ENCODE measurements around the gene KBTBD4. TPM values are rescaled to one million over a fixed set of nuclear protein-coding genes. Genes with fewer than 3 reads are reported as not detected.

KBTBD4 gene
- 10.2 TPM for polyA plus RNA-seq (2013)

DNA sequence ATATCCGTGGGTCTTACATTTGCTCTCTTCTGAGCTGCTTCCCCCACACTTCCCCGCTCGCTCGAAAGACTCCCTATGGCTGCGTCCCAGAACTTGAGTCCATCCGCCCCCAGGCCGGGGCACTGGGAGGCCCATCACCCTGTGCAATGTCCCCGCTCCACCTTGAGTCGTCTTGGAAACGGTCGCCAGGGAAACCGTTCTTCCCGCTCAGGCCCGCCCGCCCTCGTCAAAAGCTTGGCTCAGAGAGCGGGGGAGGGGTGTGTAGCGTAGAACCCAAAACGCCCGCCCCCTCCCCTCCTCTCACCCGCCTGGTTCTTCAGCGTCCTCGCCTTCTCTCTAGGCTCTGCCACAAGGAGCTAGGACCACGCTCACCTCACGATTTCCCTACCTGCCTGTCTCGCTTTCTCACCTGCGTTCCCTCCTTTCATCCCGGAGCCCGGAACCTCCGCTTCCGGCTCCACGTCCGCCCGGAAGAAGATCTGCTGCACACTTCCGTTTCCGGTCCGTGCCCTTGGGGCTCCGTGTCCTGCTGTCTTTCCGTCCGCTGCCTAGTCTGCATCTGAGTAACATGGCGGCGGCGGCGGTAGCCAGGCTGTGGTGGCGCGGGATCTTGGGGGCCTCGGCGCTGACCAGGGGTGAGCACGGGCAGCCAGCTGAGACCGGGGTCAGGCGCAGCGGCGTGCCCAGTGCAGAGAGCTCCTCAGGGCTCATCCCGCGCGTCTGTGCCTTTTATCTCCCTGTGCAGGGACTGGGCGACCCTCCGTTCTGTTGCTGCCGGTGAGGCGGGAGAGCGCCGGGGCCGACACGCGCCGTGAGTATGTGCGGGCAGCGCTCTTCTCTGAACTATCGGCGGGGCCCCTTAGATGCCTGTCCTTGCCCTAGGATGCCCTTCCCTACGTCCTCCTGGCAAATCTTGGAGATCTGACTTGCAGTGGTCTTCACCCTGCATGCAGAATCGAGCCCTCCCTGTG, at the start of gene KBTBD4, which contains the start of gene NDUFS3:
KBTBD4 (minus strand) TSS at position 447 of the 971 bp plus-strand sequence; CDS start at position 428, 19 bp downstream.
NDUFS3 (plus strand) TSS at position 551 of the 971 bp plus-strand sequence; CDS start at position 569, 18 bp downstream.
- no peaks in the 10 kb centered on the region for H3K9me3 ChIP-seq (ENCODE audit: control extremely low read depth in 1 of 5, control insufficient read depth in 4 of 5, insufficient read depth in 2 of 5, low read depth in 1 of 5, low read length in 4 of 5)
- POLR2A ChIA-PET, result interaction anchor here (0.6 to 2.0 kb wide), 5 partner anchors 7 to 85 kb away, joined by 3 to 11 read pairs (median 3); partner anchors contain the start of genes FAM180B and PTPMT1
- WGBS (ENCODE audit: insufficient coverage), result 0% methylated on average over 64 of the region's 72 CpGs
- H3K36me3 ChIP-seq (ENCODE audit: control insufficient read depth in 4 of 4, insufficient read depth in 4 of 4, low read length in 3 of 4), result peaks cover under 1 to 57% (median 39%) of the 10 kb centered on the region in 4 experiments
- peaks cover 6 to 28% (median 21%) of the 10 kb centered on the region in 4 experiments for H3K4me1 ChIP-seq (ENCODE audit: control extremely low read depth in 1 of 4, control insufficient read depth in 4 of 4, insufficient read depth in 4 of 4, low read length in 3 of 4)
- H3K4me3 ChIP-seq (ENCODE audit: control insufficient read depth in 1 of 7, extremely low read depth in 1 of 7, insufficient read depth in 4 of 7, low read depth in 2 of 7, low read length in 6 of 7), result peak within 1 kb of the TSS; percentile 85 to 99 (median 96)
- peak; percentile 90 to 95 (median 94) for DNase-seq
- H3K27me3 ChIP-seq (replicated peaks in 2 of 5; ENCODE audit: control insufficient read depth in 4 of 5, insufficient read depth in 5 of 5, low read length in 4 of 5), result no peaks in the 10 kb centered on the region
- H3K27ac ChIP-seq (ENCODE audit: insufficient read depth in 1 of 2, low read depth in 1 of 2, low read length in 2 of 2, poor library complexity in 1 of 2, severe bottlenecking in 2 of 2), result peak within 1 kb of the TSS; percentile 72 to 92
- CTCF ChIA-PET, result interaction anchor here (0.6 to 1.9 kb wide), 6 partner anchors 9 to 1175 kb away, joined by 3 to 12 read pairs (median 6); no protein-coding TSS in a partner anchor

DNA sequence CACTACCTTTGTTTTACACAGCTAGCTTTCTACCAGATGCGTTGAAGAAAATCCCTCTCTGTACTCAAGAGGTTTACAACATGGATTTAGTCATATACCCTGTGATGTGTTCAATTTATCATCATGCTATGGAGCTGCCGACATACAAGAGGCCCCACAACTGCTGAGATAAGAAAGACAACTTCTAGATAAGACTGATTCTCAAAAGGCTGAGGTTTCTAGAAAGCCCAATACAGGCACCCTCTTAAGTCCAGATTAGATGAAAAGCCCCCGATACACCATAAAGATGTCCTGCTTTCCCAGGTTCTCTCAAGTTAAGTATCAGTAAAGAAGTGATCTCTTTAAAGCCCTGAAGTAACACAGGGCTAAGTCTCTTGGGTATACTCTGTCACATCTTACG, 49.3 kb upstream of the KBTBD4 start:
- 97% methylated on average over 3 of the region's 4 CpGs for WGBS (ENCODE audit: insufficient coverage)
- Histone ChIP-seq H3K36me3 (ENCODE audit: control insufficient read depth in 4 of 4, insufficient read depth in 4 of 4, low read length in 3 of 4) (peaks cover 16 to 75% (median 51%) of the 10 kb centered on the region in 4 experiments), H3K9me3 (ENCODE audit: control extremely low read depth in 1 of 5, control insufficient read depth in 4 of 5, insufficient read depth in 2 of 5, low read depth in 1 of 5, low read length in 4 of 5) (no peaks in the 10 kb centered on the region), H3K27me3 (replicated peaks in 2 of 5; ENCODE audit: control insufficient read depth in 4 of 5, insufficient read depth in 5 of 5, low read length in 4 of 5) (no peaks in the 10 kb centered on the region), H3K4me3 (ENCODE audit: control insufficient read depth in 1 of 7, extremely low read depth in 1 of 7, insufficient read depth in 4 of 7, low read depth in 2 of 7, low read length in 6 of 7) (no peak overlapping the region), H3K27ac (ENCODE audit: insufficient read depth in 1 of 2, low read depth in 1 of 2, low read length in 2 of 2, poor library complexity in 1 of 2, severe bottlenecking in 2 of 2) (no peak overlapping the region), H3K4me1 (ENCODE audit: control extremely low read depth in 1 of 4, control insufficient read depth in 4 of 4, insufficient read depth in 4 of 4, low read length in 3 of 4) (no peaks in the 10 kb centered on the region)
- no peak for DNase-seq
- CTCF ChIA-PET, result interaction anchor here (1.2 to 3.2 kb wide), 3 partner anchors 11 to 149 kb away, joined by 3 to 10 read pairs (median 5); no protein-coding TSS in a partner anchor
- POLR2A ChIA-PET, result no interaction called here

DNA sequence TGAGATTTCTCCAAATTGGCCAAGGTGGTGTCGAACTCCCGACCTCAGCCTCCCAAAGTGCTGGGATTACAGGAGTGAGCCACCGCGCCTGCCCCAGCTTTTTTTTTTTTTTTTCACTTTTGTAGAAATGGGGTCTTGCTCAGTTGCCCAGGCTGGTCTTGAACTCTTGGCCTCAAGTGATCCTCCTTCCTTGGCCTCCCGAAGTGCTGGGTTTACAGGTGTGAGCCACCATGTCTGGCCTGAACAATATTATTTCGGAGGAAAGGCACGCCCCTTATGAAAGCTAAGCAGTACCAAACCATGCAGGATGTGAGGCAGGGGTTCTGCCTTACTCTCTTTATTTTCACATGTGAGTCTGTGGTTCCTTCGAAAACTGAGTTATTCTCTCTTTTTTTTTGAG, 47.5 kb upstream of the KBTBD4 start:
- Histone ChIP-seq H3K27me3 (replicated peaks in 2 of 5; ENCODE audit: control insufficient read depth in 4 of 5, insufficient read depth in 5 of 5, low read length in 4 of 5) (no peaks in the 10 kb centered on the region), H3K36me3 (ENCODE audit: control insufficient read depth in 4 of 4, insufficient read depth in 4 of 4, low read length in 3 of 4) (peaks cover 16 to 82% (median 55%) of the 10 kb centered on the region in 4 experiments), H3K9me3 (ENCODE audit: control extremely low read depth in 1 of 5, control insufficient read depth in 4 of 5, insufficient read depth in 2 of 5, low read depth in 1 of 5, low read length in 4 of 5) (no peaks in the 10 kb centered on the region), H3K27ac (ENCODE audit: insufficient read depth in 1 of 2, low read depth in 1 of 2, low read length in 2 of 2, poor library complexity in 1 of 2, severe bottlenecking in 2 of 2) (no peak overlapping the region), H3K4me1 (ENCODE audit: control extremely low read depth in 1 of 4, control insufficient read depth in 4 of 4, insufficient read depth in 4 of 4, low read length in 3 of 4) (no peaks in the 10 kb centered on the region), H3K4me3 (ENCODE audit: control insufficient read depth in 1 of 7, extremely low read depth in 1 of 7, insufficient read depth in 4 of 7, low read depth in 2 of 7, low read length in 6 of 7) (no peak overlapping the region)
- ChIA-PET POLR2A (no interaction called here), CTCF (interaction anchor here (0.6 to 1.7 kb wide), 3 partner anchors 9 to 147 kb away, joined by 4 to 5 read pairs (median 4); no protein-coding TSS in a partner anchor)
- no peak for DNase-seq
- 97% methylated on average over 5 of the region's 8 CpGs for WGBS (ENCODE audit: insufficient coverage)

GRCh38 chr11:47620836-47621378, 42.1 kb upstream of the KBTBD4 start:
- H3K4me3 ChIP-seq (ENCODE audit: control insufficient read depth in 1 of 7, extremely low read depth in 1 of 7, insufficient read depth in 4 of 7, low read depth in 2 of 7, low read length in 6 of 7), result no peak overlapping the region
- DNase-seq, result no peak
- ChIA-PET POLR2A (no interaction called here), CTCF (interaction anchor here (1.1 to 1.5 kb wide), 3 partner anchors 17 to 69 kb away, joined by 3 to 5 read pairs (median 4); no protein-coding TSS in a partner anchor)
- no peaks in the 10 kb centered on the region for H3K9me3 ChIP-seq (ENCODE audit: control extremely low read depth in 1 of 5, control insufficient read depth in 4 of 5, insufficient read depth in 2 of 5, low read depth in 1 of 5, low read length in 4 of 5)
- H3K27me3 ChIP-seq (replicated peaks in 2 of 5; ENCODE audit: control insufficient read depth in 4 of 5, insufficient read depth in 5 of 5, low read length in 4 of 5), result no peaks in the 10 kb centered on the region
- no peak overlapping the region for H3K27ac ChIP-seq (ENCODE audit: insufficient read depth in 1 of 2, low read depth in 1 of 2, low read length in 2 of 2, poor library complexity in 1 of 2, severe bottlenecking in 2 of 2)
- H3K4me1 ChIP-seq (ENCODE audit: control extremely low read depth in 1 of 4, control insufficient read depth in 4 of 4, insufficient read depth in 4 of 4, low read length in 3 of 4), result peaks cover 0 to 24% (median 19%) of the 10 kb centered on the region in 4 experiments
- H3K36me3 ChIP-seq (ENCODE audit: control insufficient read depth in 4 of 4, insufficient read depth in 4 of 4, low read length in 3 of 4), result peaks cover 4 to 58% (median 37%) of the 10 kb centered on the region in 4 experiments
- WGBS (ENCODE audit: insufficient coverage), result no CpG with 5 or more reads among the region's 2 CpGs

GRCh38 chr11:47617417-47617809, 38.6 kb upstream of the KBTBD4 start:
- DNase-seq, result peak in 2 of 3 donors; percentile 58 to 68
- ChIA-PET POLR2A (interaction anchor here (0.9 kb wide), 1 partner anchor 40 kb away, joined by 3 read pairs; no protein-coding TSS in a partner anchor), CTCF (interaction anchor here (0.8 to 5.9 kb wide), 23 partner anchors 9 to 309 kb away, joined by 3 to 27 read pairs (median 5); partner anchors contain the start of genes C1QTNF4 and CELF1)
- Histone ChIP-seq H3K36me3 (ENCODE audit: control insufficient read depth in 4 of 4, insufficient read depth in 4 of 4, low read length in 3 of 4) (peaks cover 0 to 32% (median 20%) of the 10 kb centered on the region in 4 experiments), H3K4me1 (ENCODE audit: control extremely low read depth in 1 of 4, control insufficient read depth in 4 of 4, insufficient read depth in 4 of 4, low read length in 3 of 4) (peaks cover 0 to 35% (median 23%) of the 10 kb centered on the region in 4 experiments), H3K27me3 (replicated peaks in 2 of 5; ENCODE audit: control insufficient read depth in 4 of 5, insufficient read depth in 5 of 5, low read length in 4 of 5) (no peaks in the 10 kb centered on the region), H3K9me3 (ENCODE audit: control extremely low read depth in 1 of 5, control insufficient read depth in 4 of 5, insufficient read depth in 2 of 5, low read depth in 1 of 5, low read length in 4 of 5) (no peaks in the 10 kb centered on the region), H3K27ac (ENCODE audit: insufficient read depth in 1 of 2, low read depth in 1 of 2, low read length in 2 of 2, poor library complexity in 1 of 2, severe bottlenecking in 2 of 2) (peak overlapping the region; percentile 20 to 69), H3K4me3 (ENCODE audit: control insufficient read depth in 1 of 7, extremely low read depth in 1 of 7, insufficient read depth in 4 of 7, low read depth in 2 of 7, low read length in 6 of 7) (peak overlapping the region in 3 of 7 experiments; percentile 4 to 50 (median 11))
- no CpG with 5 or more reads among the region's 3 CpGs for WGBS (ENCODE audit: insufficient coverage)

GRCh38 chr11:47616726-47617416, 38.1 kb upstream of the KBTBD4 start:
- peaks cover under 1 to 40% (median 27%) of the 10 kb centered on the region in 4 experiments for H3K4me1 ChIP-seq (ENCODE audit: control extremely low read depth in 1 of 4, control insufficient read depth in 4 of 4, insufficient read depth in 4 of 4, low read length in 3 of 4)
- peak overlapping the region; percentile 20 to 69 for H3K27ac ChIP-seq (ENCODE audit: insufficient read depth in 1 of 2, low read depth in 1 of 2, low read length in 2 of 2, poor library complexity in 1 of 2, severe bottlenecking in 2 of 2)
- CTCF ChIA-PET, result interaction anchor here (0.6 to 5.9 kb wide), 34 partner anchors 10 to 309 kb away, joined by 3 to 27 read pairs (median 4); partner anchors contain the start of genes C1QTNF4, CELF1, FAM180B and KBTBD4
- H3K9me3 ChIP-seq (ENCODE audit: control extremely low read depth in 1 of 5, control insufficient read depth in 4 of 5, insufficient read depth in 2 of 5, low read depth in 1 of 5, low read length in 4 of 5), result no peaks in the 10 kb centered on the region
- no peaks in the 10 kb centered on the region for H3K27me3 ChIP-seq (replicated peaks in 2 of 5; ENCODE audit: control insufficient read depth in 4 of 5, insufficient read depth in 5 of 5, low read length in 4 of 5)
- peak overlapping the region in 1 of 7 experiments; percentile 4 for H3K4me3 ChIP-seq (ENCODE audit: control insufficient read depth in 1 of 7, extremely low read depth in 1 of 7, insufficient read depth in 4 of 7, low read depth in 2 of 7, low read length in 6 of 7)
- POLR2A ChIA-PET, result interaction anchor here (0.6 to 0.9 kb wide), 3 partner anchors 40 to 199 kb away, joined by 3 read pairs; no protein-coding TSS in a partner anchor
- peak; percentile 74 to 87 (median 81) for DNase-seq
- peaks cover 0 to 27% (median 16%) of the 10 kb centered on the region in 4 experiments for H3K36me3 ChIP-seq (ENCODE audit: control insufficient read depth in 4 of 4, insufficient read depth in 4 of 4, low read length in 3 of 4)
- WGBS (ENCODE audit: insufficient coverage), result 73% methylated on average over 4 of the region's 10 CpGs

Measured in common myeloid progenitor, CD34-positive (primary cell).